A549 (cell line): ENCODE results near the gene DIP2C. TPM values are rescaled to one million over a fixed set of nuclear protein-coding genes. Genes with fewer than 3 reads are reported as not detected.

Experiments
- ATAC-seq, 2 experiments: fragments of 200-7000 bp in 1 of 2; fragments of >200 bp in 1 of 2; cut with Nextera tagmentation in 1 of 2; cut with Tn5 transposase in 1 of 2; 3 replicates each; pipeline versions ENCODE4 v1.8.0 to v1.9.1; 2018 to 2020; ENCODE audit warnings: mild to moderate bottlenecking in 1 of 2, moderate library complexity in 1 of 2
- CTCF ChIA-PET: fragments of 300-600 bp; sonication (Branson Sonifier 250); formaldehyde crosslinking; extraction: SDS; loops from one replicate; lab custom pipeline; 2021; ENCODE audit warnings: antibody characterized with exemption, inconsistent platforms; lab: Yijun Ruan, JAX
- POLR2A ChIA-PET: fragments of 350-600 bp; formaldehyde crosslinking; extraction: SDS; loops from one replicate; lab custom pipeline; 2021; ENCODE audit warnings: antibody characterized with exemption, inconsistent platforms; lab: Yijun Ruan, JAX
- DNase-seq, 2 experiments: peaks; one replicate each; pipeline versions ENCODE4 v3.0.0 to v3.0.0-alpha.2; 2011 to 2016; ENCODE audit warnings: low read depth in 1 of 2, low spot score in 1 of 2
- FAIRE-seq: peaks from 2 replicates; lab custom pipeline; 2011; peaks lifted over from hg19 to GRCh38; lab: Jason Lieb, UNC
- H3K27ac ChIP-seq, 2 experiments: fragments of >200 bp; sonication (Bioruptor Twin); formaldehyde crosslinking; 3 replicates each; pipeline ENCODE4 v1.5.1; 2016 to 2017
- H3K4me1 ChIP-seq: fragments of >200 bp; sonication (Bioruptor Twin); formaldehyde crosslinking; 3 replicates; pipeline ENCODE4 v1.6.1; 2016
- H3K4me2 ChIP-seq: fragments of >200 bp; sonication (Bioruptor Twin); formaldehyde crosslinking; 3 replicates; pipeline ENCODE4 v1.6.1; 2016
- H3K4me3 ChIP-seq: fragments of >200 bp; sonication (Bioruptor Twin); formaldehyde crosslinking; 3 replicates; pipeline ENCODE4 v1.5.1; 2016
- H3K9me3 ChIP-seq: fragments of >200 bp; sonication (Bioruptor Twin); formaldehyde crosslinking; 3 replicates; pipeline ENCODE4 v1.6.1; 2016
- BHLHE40 ChIP-seq: IDR thresholded peaks from 2 replicates; pipeline ENCODE4 v1.6.1; 2012; ENCODE audit warnings: low read depth, low read length, inconsistent platforms
- CBX8 ChIP-seq: fragments of 200-600 bp; sonication (generic); IDR thresholded peaks from 2 replicates; pipeline ENCODE4 v1.6.1; 2016
- CHD2 ChIP-seq: fragments of 150-350 bp; IDR thresholded peaks from 2 replicates; pipeline ENCODE4 v1.6.1; 2014; ENCODE audit warnings: low read length; ENCODE audit not compliant: partially characterized antibody
- CHD4 ChIP-seq: fragments of 200-600 bp; sonication (generic); IDR thresholded peaks from 2 replicates; pipeline ENCODE4 v1.6.1; 2016; ENCODE audit warnings: antibody characterized with exemption, mild to moderate bottlenecking, borderline replicate concordance
- EP300 ChIP-seq, 2 experiments: fragments of >200 bp; sonication (Bioruptor Twin); formaldehyde crosslinking; IDR thresholded peaks; 2 replicates in 1 of 2; 3 replicates in 1 of 2; pipeline ENCODE4 v1.6.1; 2016 to 2017
- ESRRA ChIP-seq: fragments of 150-350 bp; IDR thresholded peaks from 2 replicates; pipeline ENCODE4 v1.6.1; 2014; ENCODE audit warnings: mild to moderate bottlenecking, low read length, borderline replicate concordance
- FOXS1 ChIP-seq: fragments of 250-450 bp; sonication (Bioruptor Pico); IDR thresholded peaks from 2 replicates; pipeline ENCODE4 v1.5.0; 2020; ENCODE audit warnings: mild to moderate bottlenecking, moderate library complexity
- GATA3 ChIP-seq: IDR thresholded peaks from 2 replicates; pipeline ENCODE4 v1.6.1; 2012; ENCODE audit warnings: borderline replicate concordance
- HDAC2 ChIP-seq: fragments of 200-600 bp; sonication (generic); IDR thresholded peaks from 2 replicates; pipeline ENCODE4 v1.6.1; 2016
- HEYL ChIP-seq: fragments of 250-450 bp; sonication (Bioruptor Pico); IDR thresholded peaks from 2 replicates; pipeline ENCODE4 v1.8.0; 2021; ENCODE audit warnings: mild to moderate bottlenecking, moderate library complexity
- HOXA7 ChIP-seq: fragments of 250-450 bp; sonication (Bioruptor Pico); IDR thresholded peaks from 2 replicates; pipeline ENCODE4 v1.5.0; 2020; ENCODE audit warnings: mild to moderate bottlenecking, moderate library complexity
- KDM5A ChIP-seq: fragments of 200-600 bp; sonication (generic); IDR thresholded peaks from 2 replicates; pipeline ENCODE4 v1.6.1; 2016; ENCODE audit warnings: antibody characterized with exemption, mild to moderate bottlenecking
- MAX ChIP-seq: IDR thresholded peaks from 2 replicates; pipeline ENCODE4 v1.6.1; 2012
- MAZ ChIP-seq: fragments of 150-350 bp; IDR thresholded peaks from 2 replicates; pipeline ENCODE4 v1.6.1; 2014; ENCODE audit warnings: antibody characterized with exemption, low read depth, low read length, borderline replicate concordance
- NFE2L2 ChIP-seq: fragments of 150-350 bp; conservative IDR thresholded peaks from 2 replicates; pipeline ENCODE4 v1.6.1; 2014; ENCODE audit warnings: low read length
- POLR2AphosphoS2 ChIP-seq: conservative IDR thresholded peaks from 2 replicates; pipeline ENCODE4 v1.6.1; 2012; ENCODE audit warnings: low read length, improper control_type of control experiment, inconsistent platforms
- RAD21 ChIP-seq, 2 experiments: fragments of >200 bp in 1 of 2; sonication (Bioruptor Twin) in 1 of 2; formaldehyde crosslinking in 1 of 2; IDR thresholded peaks in 1 of 2; conservative IDR thresholded peaks in 1 of 2; 2 replicates in 1 of 2; 3 replicates in 1 of 2; pipeline ENCODE4 v1.6.1; 2012 to 2018; ENCODE audit warnings: inconsistent platforms in 1 of 2
- RARB ChIP-seq: fragments of 250-450 bp; sonication (Bioruptor Pico); IDR thresholded peaks from 2 replicates; pipeline ENCODE4 v1.8.0; 2021; ENCODE audit warnings: mild to moderate bottlenecking, moderate library complexity
- RCOR1 ChIP-seq: fragments of 150-350 bp; IDR thresholded peaks from 2 replicates; pipeline ENCODE4 v1.6.1; 2014; ENCODE audit warnings: antibody characterized with exemption, low read length, low read depth
- RFX5 ChIP-seq: fragments of 450-650 bp; IDR thresholded peaks from 2 replicates; pipeline ENCODE4 v1.7.1; 2014; ENCODE audit warnings: antibody characterized with exemption, mild to moderate bottlenecking, moderate library complexity
- SMC3 ChIP-seq: fragments of >200 bp; sonication (Bioruptor Twin); formaldehyde crosslinking; IDR thresholded peaks from 3 replicates; pipeline ENCODE4 v1.6.1; 2018; ENCODE audit warnings: inconsistent platforms
- SREBF2 ChIP-seq: fragments of 450-650 bp; IDR thresholded peaks from 2 replicates; pipeline ENCODE4 v1.6.1; 2014; ENCODE audit warnings: mild to moderate bottlenecking, moderate library complexity
- TFCP2L1 ChIP-seq: fragments of 250-450 bp; sonication (Bioruptor Pico); IDR thresholded peaks from 2 replicates; pipeline ENCODE4 v1.5.0; 2021; ENCODE audit warnings: mild to moderate bottlenecking
- ZFP36 ChIP-seq: fragments of 450-650 bp; IDR thresholded peaks from 2 replicates; pipeline ENCODE4 v1.6.1; 2014; ENCODE audit warnings: borderline replicate concordance; ENCODE audit not compliant: partially characterized antibody
- WGBS: methylation state at CpG from one replicate; pipeline ENCODE4 v1.1.6; 2017; ENCODE audit errors: missing lambda C conversion rate; 5-methylcytosine and 5-hydroxymethylcytosine counted together
- polyA plus RNA-seq, 4 experiments: library from polyadenylated mRNA; depleted of rRNA in 3 of 4; stranded (reverse); fragments of >200 nt; fragmentation: RNase III in 1 of 4; extraction: RNeasy Plus Mini Kit Qiagen cat#74134 plus additional on column Dnase treatment in 1 of 4; gene quantifications; 2 replicates in 3 of 4; 3 replicates in 1 of 4; pipeline ENCODE4 v1.2.3, GENCODE V29; 2011 to 2017
- TF ChIP-seq, protein P1 (sequence below): fragments of >200 bp; sonication (Bioruptor Twin); formaldehyde crosslinking; IDR thresholded peaks from 3 replicates; pipeline ENCODE4 v1.6.1; 2016
- TF ChIP-seq, protein P2 (sequence below): fragments of 250-450 bp; sonication (Bioruptor Pico); IDR thresholded peaks from 2 replicates; pipeline ENCODE4 v1.5.0; 2021; ENCODE audit warnings: mild to moderate bottlenecking, moderate library complexity, borderline replicate concordance
- TF ChIP-seq, protein P3 (sequence below): fragments of 450-650 bp; IDR thresholded peaks from 2 replicates; pipeline ENCODE4 v1.6.1; 2014; ENCODE audit warnings: antibody characterized with exemption
- TF ChIP-seq, protein P4 (sequence below): fragments of >200 bp; sonication (Bioruptor Twin); formaldehyde crosslinking; IDR thresholded peaks from 2 replicates; pipeline ENCODE4 v1.6.1; 2016

Gene DIP2C
- polyA plus RNA-seq, 2 of the 4 experiments (the other 2 are of a cell fraction), result 3.7 to 5.0 TPM

DNA sequence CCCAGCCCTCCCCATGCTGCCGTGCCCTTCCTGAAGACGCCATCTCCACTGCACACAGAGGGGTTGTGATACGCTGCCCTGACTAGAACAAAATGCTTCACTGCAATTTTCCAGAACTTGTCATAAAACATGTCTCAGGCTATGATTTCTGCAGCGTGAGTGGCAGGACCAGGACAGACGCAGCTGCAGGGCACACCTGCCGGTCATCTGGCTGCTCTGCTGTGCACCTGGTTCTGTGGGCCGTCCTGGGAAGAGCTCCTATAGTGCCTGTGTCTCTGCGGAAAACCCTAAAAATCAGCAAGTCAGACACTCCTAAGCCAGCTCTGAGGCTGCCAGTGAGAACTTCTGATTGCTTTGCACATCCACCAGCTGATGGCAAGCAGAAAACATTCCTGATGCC lies 39.7 kb upstream of the DIP2C start:
- no peak for FAIRE-seq
- DNase-seq, result no peak
- H3K27ac ChIP-seq, result no peak overlapping the region
- H3K4me3 ChIP-seq, result no peak overlapping the region
- H3K4me1 ChIP-seq, result no peaks in the 10 kb centered on the region
- ChIA-PET CTCF (interaction anchor here (1.6 kb wide), 1 partner anchor 30 kb away, joined by 4 read pairs; no protein-coding TSS in a partner anchor), POLR2A (no interaction called here)
- ATAC-seq, result no peak
- H3K4me2 ChIP-seq, result no peak overlapping the region
- no peaks in the 10 kb centered on the region for H3K9me3 ChIP-seq
- no peak for TF ChIP-seq CHD4
- no peak for TF ChIP-seq EP300 (IDR thresholded peaks at IDR 0.05)
- 50% methylated on average over 6 of the region's 8 CpGs for WGBS

DNA sequence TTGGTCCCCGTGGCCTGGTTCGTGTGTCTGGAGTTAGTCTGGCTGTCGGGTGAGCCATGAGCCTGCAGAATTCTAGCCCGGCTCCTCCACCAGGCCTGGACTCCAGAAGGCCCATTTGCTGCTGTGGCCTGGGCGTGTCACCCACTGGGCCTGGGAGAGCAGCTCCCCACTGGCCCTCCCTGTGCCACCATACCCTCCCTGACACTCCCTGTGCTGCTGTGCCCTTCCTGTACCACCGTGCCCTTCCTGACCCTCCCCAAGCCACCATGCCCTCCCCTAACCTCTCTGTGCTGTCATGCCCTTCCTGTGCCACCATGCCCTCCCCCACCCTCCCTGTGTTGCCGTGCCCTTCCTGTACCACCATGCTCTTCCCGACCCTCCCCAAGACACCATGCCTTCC lies 39.1 kb upstream of the DIP2C start:
- no peak for TF ChIP-seq BHLHE40
- no peak for TF ChIP-seq RFX5
- no peak for TF ChIP-seq GATA3
- TF ChIP-seq, protein P1, sequence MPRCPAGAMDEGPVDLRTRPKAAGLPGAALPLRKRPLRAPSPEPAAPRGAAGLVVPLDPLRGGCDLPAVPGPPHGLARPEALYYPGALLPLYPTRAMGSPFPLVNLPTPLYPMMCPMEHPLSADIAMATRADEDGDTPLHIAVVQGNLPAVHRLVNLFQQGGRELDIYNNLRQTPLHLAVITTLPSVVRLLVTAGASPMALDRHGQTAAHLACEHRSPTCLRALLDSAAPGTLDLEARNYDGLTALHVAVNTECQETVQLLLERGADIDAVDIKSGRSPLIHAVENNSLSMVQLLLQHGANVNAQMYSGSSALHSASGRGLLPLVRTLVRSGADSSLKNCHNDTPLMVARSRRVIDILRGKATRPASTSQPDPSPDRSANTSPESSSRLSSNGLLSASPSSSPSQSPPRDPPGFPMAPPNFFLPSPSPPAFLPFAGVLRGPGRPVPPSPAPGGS, result no peak
- no peak for TF ChIP-seq NFE2L2
- no peak for TF ChIP-seq POLR2AphosphoS2
- no peak for TF ChIP-seq SREBF2
- TF ChIP-seq HEYL, result no peak
- no peak for TF ChIP-seq ZFP36
- TF ChIP-seq RAD21 (conservative IDR thresholded peaks at IDR 0.05 in 1 of 2, IDR thresholded peaks at IDR 0.05 in 1 of 2), result no peak
- no peak for TF ChIP-seq CHD4
- TF ChIP-seq RARB (CRISPR knock-in tag), result no peak
- no peak for TF ChIP-seq RCOR1
- TF ChIP-seq KDM5A, result no peak
- TF ChIP-seq, all 56 proteins: peak for 0
- ChIA-PET POLR2A (no interaction called here), CTCF (no interaction called here)
- Histone ChIP-seq H3K4me1 (no peaks in the 10 kb centered on the region), H3K4me2 (no peak overlapping the region), H3K4me3 (no peak overlapping the region), H3K27ac (no peak overlapping the region), H3K9me3 (no peaks in the 10 kb centered on the region)
- WGBS, result 60% methylated on average over 6 of the region's 8 CpGs
- ATAC-seq (no peak), FAIRE-seq (no peak), DNase-seq (no peak)

DNA sequence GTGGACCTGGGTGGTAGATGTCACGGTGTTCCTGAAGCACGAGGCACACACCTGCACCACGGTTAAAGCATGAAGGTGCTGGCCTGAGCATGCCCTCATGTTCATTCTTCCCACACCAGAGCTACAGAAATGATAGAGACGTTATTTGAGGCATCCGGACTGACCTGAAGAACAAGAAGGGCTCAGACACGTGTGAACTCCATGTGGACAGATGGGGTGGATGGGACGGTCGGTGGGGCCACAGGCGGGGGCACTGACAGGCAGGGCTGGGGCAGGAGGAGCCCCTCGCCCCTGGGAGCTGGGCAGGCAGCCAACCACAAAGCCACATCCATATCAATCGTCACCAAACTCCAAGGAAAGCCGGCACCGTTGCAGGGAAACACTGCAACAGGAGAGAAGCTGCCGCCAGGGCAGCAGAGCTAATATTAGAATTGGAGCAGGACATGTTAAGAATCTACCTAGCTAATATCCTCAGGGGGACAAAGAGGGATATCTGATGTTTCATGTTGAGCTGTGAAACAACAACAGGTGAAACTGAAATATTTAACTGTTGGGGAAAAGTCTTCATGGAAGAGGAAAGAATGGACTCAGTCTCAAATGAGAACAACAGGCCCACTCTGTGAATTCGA lies 37.8 kb upstream of the DIP2C start:
- DNase-seq, result no peak
- Histone ChIP-seq H3K4me2 (no peak overlapping the region), H3K4me1 (no peaks in the 10 kb centered on the region)
- ATAC-seq, result no peak; a peak in 1 of 6 replicates
- no peak for TF ChIP-seq MAX
- no peak for TF ChIP-seq CBX8
- TF ChIP-seq, protein P2, sequence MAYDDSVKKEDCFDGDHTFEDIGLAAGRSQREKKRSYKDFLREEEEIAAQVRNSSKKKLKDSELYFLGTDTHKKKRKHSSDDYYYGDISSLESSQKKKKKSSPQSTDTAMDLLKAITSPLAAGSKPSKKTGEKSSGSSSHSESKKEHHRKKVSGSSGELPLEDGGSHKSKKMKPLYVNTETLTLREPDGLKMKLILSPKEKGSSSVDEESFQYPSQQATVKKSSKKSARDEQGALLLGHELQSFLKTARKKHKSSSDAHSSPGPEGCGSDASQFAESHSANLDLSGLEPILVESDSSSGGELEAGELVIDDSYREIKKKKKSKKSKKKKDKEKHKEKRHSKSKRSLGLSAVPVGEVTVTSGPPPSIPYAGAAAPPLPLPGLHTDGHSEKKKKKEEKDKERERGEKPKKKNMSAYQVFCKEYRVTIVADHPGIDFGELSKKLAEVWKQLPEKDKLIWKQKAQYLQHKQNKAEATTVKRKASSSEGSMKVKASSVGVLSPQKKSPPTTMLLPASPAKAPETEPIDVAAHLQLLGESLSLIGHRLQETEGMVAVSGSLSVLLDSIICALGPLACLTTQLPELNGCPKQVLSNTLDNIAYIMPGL (CRISPR knock-in tag), result no peak
- no peak for TF ChIP-seq ESRRA
- TF ChIP-seq SREBF2, result no peak
- no peak for TF ChIP-seq TFCP2L1 (CRISPR knock-in tag)
- TF ChIP-seq, protein P3, sequence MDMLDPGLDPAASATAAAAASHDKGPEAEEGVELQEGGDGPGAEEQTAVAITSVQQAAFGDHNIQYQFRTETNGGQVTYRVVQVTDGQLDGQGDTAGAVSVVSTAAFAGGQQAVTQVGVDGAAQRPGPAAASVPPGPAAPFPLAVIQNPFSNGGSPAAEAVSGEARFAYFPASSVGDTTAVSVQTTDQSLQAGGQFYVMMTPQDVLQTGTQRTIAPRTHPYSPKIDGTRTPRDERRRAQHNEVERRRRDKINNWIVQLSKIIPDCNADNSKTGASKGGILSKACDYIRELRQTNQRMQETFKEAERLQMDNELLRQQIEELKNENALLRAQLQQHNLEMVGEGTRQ, result no peak
- TF ChIP-seq, protein P4, sequence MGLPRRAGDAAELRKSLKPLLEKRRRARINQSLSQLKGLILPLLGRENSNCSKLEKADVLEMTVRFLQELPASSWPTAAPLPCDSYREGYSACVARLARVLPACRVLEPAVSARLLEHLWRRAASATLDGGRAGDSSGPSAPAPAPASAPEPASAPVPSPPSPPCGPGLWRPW, result no peak
- TF ChIP-seq RAD21 (conservative IDR thresholded peaks at IDR 0.05 in 1 of 2, IDR thresholded peaks at IDR 0.05 in 1 of 2), result no peak
- TF ChIP-seq HOXA7, result no peak
- TF ChIP-seq HDAC2, result no peak
- no peak for TF ChIP-seq EP300 (IDR thresholded peaks at IDR 0.05)
- TF ChIP-seq SMC3, result no peak
- TF ChIP-seq HEYL, result no peak
- TF ChIP-seq CHD2, result no peak
- no peak for TF ChIP-seq MAZ
- no peak for TF ChIP-seq FOXS1 (CRISPR knock-in tag)
- TF ChIP-seq, all 56 proteins: peak for 0
- Histone ChIP-seq H3K9me3 (no peaks in the 10 kb centered on the region), H3K4me3 (no peak overlapping the region), H3K27ac (no peak overlapping the region)
- 43% methylated on average over 12 of the region's 15 CpGs for WGBS
- ChIA-PET CTCF (interaction anchor here (1.7 kb wide), 1 partner anchor 62 kb away, joined by 4 read pairs; no protein-coding TSS in a partner anchor), POLR2A (no interaction called here)
- FAIRE-seq, result no peak
